Measurements from ENCODE around the gene DAZAP2. TPM values are rescaled to one million over a fixed set of nuclear protein-coding genes. Genes with fewer than 3 reads are reported as not detected.

Gene DAZAP2
- total and polyA plus RNA-seq, 9 of the 15 experiments (the other 6 are each of a cell fraction or from before 2014, with no cell fraction given): 116 to 668 (median 227) TPM

- CTCF ChIA-PET (ENCODE audit: low intra/inter-chr PET ratio): no interaction called here
- 72% methylated on average over 7 of the region's 7 CpGs for WGBS (ENCODE audit: insufficient coverage, low coverage, missing lambda C conversion rate)
- intact Hi-C loops (cut with micrococcal nuclease): no loop called here
Observed at GRCh38 chr12:51229116-51229809, 9.4 kb upstream of the DAZAP2 start.

More at GRCh38 chr12:51229116-51229809, 9.4 kb upstream of the DAZAP2 start:
- BruUV-seq (replicated peaks): no TSS peak
- no peak overlapping the region for H3K4me2 ChIP-seq (ENCODE audit: insufficient read depth, low read length)
- TF ChIP-seq ZNF318 (IDR thresholded peaks at IDR 0.05; ENCODE audit: borderline replicate concordance in 1 of 2, low read depth in 1 of 2) (no peak), GTF2E2 (tag; IDR thresholded peaks at IDR 0.05) (no peak), RBM39 (optimal IDR thresholded peaks at IDR 0.05; ENCODE audit: low read depth, low read length) (no peak), ZNF407 (IDR thresholded peaks at IDR 0.05; ENCODE audit: low read depth) (no peak)
- H3K4me3 ChIP-seq: no peak overlapping the region
- no peaks in the 10 kb centered on the region for H3K27me3 ChIP-seq (ENCODE audit: control insufficient read depth in 2 of 2, insufficient read depth in 2 of 2, low read length in 2 of 2)
- no peak for DNase-seq (ENCODE audit: extremely low read depth in 1 of 4, low spot score in 3 of 4)
- no peak overlapping the region; a peak in 1 of 4 replicates for H3K9ac ChIP-seq (ENCODE audit: insufficient read depth in 1 of 2, low read depth in 2 of 2, low read length in 2 of 2)
- H3K9me1 ChIP-seq (ENCODE audit: control insufficient read depth, insufficient read depth, low read length): no peaks in the 10 kb centered on the region
- no peak for ATAC-seq
- no peaks in the 10 kb centered on the region for H4K20me1 ChIP-seq (replicated peaks; ENCODE audit: control insufficient read depth, insufficient read depth, low read length)
- no peak overlapping the region for H2AFZ ChIP-seq (ENCODE audit: low read depth, low read length)
- no peaks in the 10 kb centered on the region; a peak in 1 of 5 replicates for H3K4me1 ChIP-seq (replicated peaks in 1 of 2; ENCODE audit: control insufficient read depth in 2 of 2, insufficient read depth in 2 of 2, low read length in 2 of 2)
- H3K9me3 ChIP-seq (replicated peaks; ENCODE audit: control insufficient read depth, insufficient read depth, low read depth, low read length): no peaks in the 10 kb centered on the region
- no peaks in the 10 kb centered on the region for H3K36me3 ChIP-seq (ENCODE audit: control insufficient read depth, insufficient read depth, low read length)
- in situ Hi-C loops (cut with MboI): no loop called here
- FAIRE-seq: no peak
- POLR2A ChIA-PET: interaction anchor here (0.9 to 1.4 kb wide), 4 partner anchors 9 to 170 kb away, joined by 3 to 7 read pairs (median 4); partner anchors contain the start of gene DAZAP2
- no peak overlapping the region for H3K27ac ChIP-seq (ENCODE audit: extremely low read depth, low read depth, low read length)
- no peaks in the 10 kb centered on the region for H3K79me2 ChIP-seq (ENCODE audit: control insufficient read depth, insufficient read depth, low read length)

Measured in K562 (cell line).